ENCODE results near the gene MICAL2.

The MICAL2 gene

GRCh38 chr11:12098601-12099000, 11.8 kb upstream of the MICAL2 start:
- DNase-seq (ENCODE audit: low read depth), result no peak

GRCh38 chr11:12099132-12099873, 11.1 kb upstream of the MICAL2 start:
- DNase-seq (ENCODE audit: low read depth), result no peak

GRCh38 chr11:12100429-12100828, 10.0 kb upstream of the MICAL2 start:
- DNase-seq (ENCODE audit: low read depth), result no peak

GRCh38 chr11:12100841-12101242, 9.5 kb upstream of the MICAL2 start:
- no peak for DNase-seq (ENCODE audit: low read depth)

- DNase-seq (ENCODE audit: low read depth), result no peak
Observed at GRCh38 chr11:12101318-12101717, 9.1 kb upstream of the MICAL2 start.

- DNase-seq (ENCODE audit: low read depth), result no peak
Observed at GRCh38 chr11:12102588-12103410, 7.6 kb upstream of the MICAL2 start.

GRCh38 chr11:12103411-12104225, 6.8 kb upstream of the MICAL2 start:
- no peak for DNase-seq (ENCODE audit: low read depth)

- DNase-seq (ENCODE audit: low read depth), result no peak
Observed at GRCh38 chr11:12105471-12105870, 4.9 kb upstream of the MICAL2 start.

GRCh38 chr11:12106101-12106500, 4.3 kb upstream of the MICAL2 start:
- no peak for DNase-seq (ENCODE audit: low read depth)

- no peak for DNase-seq (ENCODE audit: low read depth)
Observed at GRCh38 chr11:12106501-12106900, 3.9 kb upstream of the MICAL2 start.

GRCh38 chr11:12108875-12109453, 1.4 kb upstream of the MICAL2 start:
- DNase-seq (ENCODE audit: low read depth), result no peak

GRCh38 chr11:12109591-12110196, 696 bp upstream of the MICAL2 start:
- no peak for DNase-seq (ENCODE audit: low read depth)

GRCh38 chr11:12110714-12111548, 541 bp downstream of the MICAL2 start:
- no peak for DNase-seq (ENCODE audit: low read depth)

GRCh38 chr11:12111549-12112520, 1.4 kb downstream of the MICAL2 start:
- DNase-seq (ENCODE audit: low read depth), result no peak

- no peak for DNase-seq (ENCODE audit: low read depth)
Observed at GRCh38 chr11:12112750-12113149, 2.4 kb downstream of the MICAL2 start.

GRCh38 chr11:12113294-12113693, 2.9 kb downstream of the MICAL2 start:
- DNase-seq (ENCODE audit: low read depth), result no peak

GRCh38 chr11:12114193-12115033, 4.0 kb downstream of the MICAL2 start:
- DNase-seq (ENCODE audit: low read depth), result no peak

- DNase-seq (ENCODE audit: low read depth), result no peak
Observed at GRCh38 chr11:12116425-12117032, 6.1 kb downstream of the MICAL2 start.
